ENCODE results near the gene C19orf47.

DNA sequence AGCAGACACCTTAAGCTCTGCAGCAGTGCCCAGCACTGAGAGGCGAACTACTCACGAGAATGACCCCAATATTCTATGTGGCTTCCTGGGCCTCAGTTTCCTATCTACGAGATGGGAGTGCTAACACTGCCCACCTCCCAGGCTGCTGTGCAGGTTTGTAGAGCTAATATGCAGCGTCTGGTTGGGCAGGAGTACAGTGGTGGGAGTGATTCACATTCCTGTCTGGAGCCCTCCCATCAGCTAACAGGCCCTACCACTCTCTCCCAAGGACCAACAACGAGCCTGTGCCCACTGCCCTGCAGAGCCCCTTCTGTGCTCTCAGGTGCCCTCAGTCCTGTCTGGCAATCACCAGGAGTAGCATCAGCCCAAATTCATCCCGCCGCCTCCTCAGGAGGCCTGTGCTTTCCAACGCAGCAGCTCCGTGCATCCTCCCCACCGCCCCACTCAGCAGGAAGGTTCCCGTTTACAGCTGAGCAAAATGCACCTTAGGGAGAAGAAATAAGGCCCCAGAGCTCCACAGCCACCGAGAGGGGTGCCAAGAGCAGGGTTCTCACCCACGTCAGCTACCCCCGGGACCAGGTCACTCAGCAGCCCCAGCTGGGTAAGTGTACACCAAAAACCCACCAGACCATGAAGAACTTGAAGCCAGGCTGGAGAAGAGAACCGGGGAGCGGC is 69.7 kb downstream of the C19orf47 start:
- TF ChIP-seq, protein P1, sequence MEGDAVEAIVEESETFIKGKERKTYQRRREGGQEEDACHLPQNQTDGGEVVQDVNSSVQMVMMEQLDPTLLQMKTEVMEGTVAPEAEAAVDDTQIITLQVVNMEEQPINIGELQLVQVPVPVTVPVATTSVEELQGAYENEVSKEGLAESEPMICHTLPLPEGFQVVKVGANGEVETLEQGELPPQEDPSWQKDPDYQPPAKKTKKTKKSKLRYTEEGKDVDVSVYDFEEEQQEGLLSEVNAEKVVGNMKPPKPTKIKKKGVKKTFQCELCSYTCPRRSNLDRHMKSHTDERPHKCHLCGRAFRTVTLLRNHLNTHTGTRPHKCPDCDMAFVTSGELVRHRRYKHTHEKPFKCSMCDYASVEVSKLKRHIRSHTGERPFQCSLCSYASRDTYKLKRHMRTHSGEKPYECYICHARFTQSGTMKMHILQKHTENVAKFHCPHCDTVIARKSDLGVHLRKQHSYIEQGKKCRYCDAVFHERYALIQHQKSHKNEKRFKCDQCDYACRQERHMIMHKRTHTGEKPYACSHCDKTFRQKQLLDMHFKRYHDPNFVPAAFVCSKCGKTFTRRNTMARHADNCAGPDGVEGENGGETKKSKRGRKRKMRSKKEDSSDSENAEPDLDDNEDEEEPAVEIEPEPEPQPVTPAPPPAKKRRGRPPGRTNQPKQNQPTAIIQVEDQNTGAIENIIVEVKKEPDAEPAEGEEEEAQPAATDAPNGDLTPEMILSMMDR (IDR thresholded peaks at IDR 0.05; ENCODE audit: low read depth, low read length) = no peak
- no peak for TF ChIP-seq EZH2phosphoT487 (IDR thresholded peaks at IDR 0.05; ENCODE audit: low read depth)
